AG04450 (cell line): Measurements from ENCODE around the gene GPHN. TPM values are rescaled to one million over a fixed set of nuclear protein-coding genes. Genes with fewer than 3 reads are reported as not detected.
"Not testable (repeated sequence)": the region's sequence is repeated elsewhere in the genome, so short reads cannot be mapped to it uniquely, and the experiment has no call there.

Experiments
- CTCF ChIA-PET: fragments of 300-600, 350-600 bp; formaldehyde crosslinking; extraction: SDS; loops from one replicate; lab custom pipeline; 2022; ENCODE audit warnings: antibody characterized with exemption, inconsistent platforms; lab: Charles Lee
- POLR2A ChIA-PET: fragments of 350-600 bp; formaldehyde crosslinking; extraction: SDS; loops from one replicate; lab custom pipeline; 2021; ENCODE audit warnings: antibody characterized with exemption, inconsistent platforms; lab: Yijun Ruan, JAX
- DNase-seq: peaks from one replicate; pipeline ENCODE4 v3.0.0-alpha.2; 2011; ENCODE audit warnings: low read depth, low spot score
- H3K27ac ChIP-seq: one replicate; pipeline ENCODE4 v1.5.1; 2012; ENCODE audit warnings: low read depth, low read length, control low read depth
- H3K27me3 ChIP-seq: one replicate; pipeline ENCODE4 v1.6.0; 2012; ENCODE audit warnings: low read length; ENCODE audit not compliant: control insufficient read depth, insufficient read depth
- H3K4me3 ChIP-seq: 2 replicates; pipeline ENCODE4 v1.5.1; 2011; ENCODE audit warnings: mild to moderate bottlenecking, low read depth, low read length, control low read depth
- H3K9me3 ChIP-seq: 2 replicates; pipeline ENCODE4 v1.5.1; 2012; ENCODE audit warnings: low read length; ENCODE audit not compliant: control insufficient read depth, insufficient read depth
- CTCF ChIP-seq: IDR thresholded peaks from 2 replicates; pipeline ENCODE4 v1.5.1; 2011; ENCODE audit warnings: low read depth, low read length, control low read depth, inconsistent platforms
- polyA plus RNA-seq: library from polyadenylated mRNA; depleted of rRNA; stranded (reverse); fragments of >200 nt; gene quantifications from 2 replicates; pipeline ENCODE4 v1.2.3, GENCODE V29; 2011

GPHN gene
- polyA plus RNA-seq, 1 experiment, result 7.7 TPM

DNA sequence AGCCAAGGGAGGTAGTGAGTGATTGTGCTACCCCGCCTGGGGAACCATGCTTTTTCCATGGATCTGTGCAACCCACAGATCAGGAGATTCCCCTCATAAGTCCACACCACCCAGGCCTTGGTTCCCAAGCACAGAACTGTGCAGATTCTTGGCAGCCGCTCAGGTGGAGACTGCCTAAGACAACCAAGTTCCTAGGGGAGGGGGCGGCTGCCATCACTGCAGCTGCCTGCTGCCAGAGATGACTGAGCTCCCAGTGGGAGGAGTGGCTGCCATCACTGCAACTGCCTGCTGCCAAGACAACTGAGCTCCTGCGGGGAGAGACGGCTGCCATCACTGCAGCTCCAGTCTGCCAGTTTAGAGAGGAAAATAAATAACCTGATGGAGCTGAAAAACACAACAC lies 542.9 kb downstream of the GPHN start:
- ChIA-PET POLR2A (no interaction called here), CTCF (no interaction called here)
- no peak for DNase-seq

GRCh38 chr14:67056684-67057083 lies 548.7 kb downstream of the GPHN start:
- H3K9me3 ChIP-seq, result peaks cover 7% of the 10 kb centered on the region; the same call in 1 of the 2 replicates
- CTCF ChIA-PET, result interaction anchor here (0.6 kb wide), 1 partner anchor 499 kb away, joined by 3 read pairs; no protein-coding TSS in a partner anchor
- no peaks in the 10 kb centered on the region for H3K27me3 ChIP-seq
- no peak for DNase-seq
- H3K4me3 ChIP-seq, result no peak overlapping the region
- no peak overlapping the region for H3K27ac ChIP-seq
- no peak for TF ChIP-seq CTCF
- POLR2A ChIA-PET, result no interaction called here

More for the DNA sequence above, 542.9 kb downstream of the GPHN start:
- Histone ChIP-seq H3K27ac (no peak overlapping the region), H3K9me3 (no peaks in the 10 kb centered on the region), H3K27me3 (no peaks in the 10 kb centered on the region), H3K4me3 (no peak overlapping the region)
- no peak for TF ChIP-seq CTCF

- no peak overlapping the region for H3K4me3 ChIP-seq
- no peak overlapping the region for H3K27ac ChIP-seq
- H3K27me3 ChIP-seq, result no peaks in the 10 kb centered on the region
- POLR2A ChIA-PET, result no interaction called here
- no peak for DNase-seq
- CTCF ChIA-PET, result no interaction called here
- no peak for TF ChIP-seq CTCF
- peaks cover 7% of the 10 kb centered on the region; the same call in 1 of the 2 replicates for H3K9me3 ChIP-seq
Measured at GRCh38 chr14:67059596-67059995, 551.6 kb downstream of the GPHN start.

GRCh38 chr14:67060546-67060945 lies 552.6 kb downstream of the GPHN start:
- no peak overlapping the region for H3K27ac ChIP-seq
- peaks cover 7% of the 10 kb centered on the region; the same call in 1 of the 2 replicates for H3K9me3 ChIP-seq
- POLR2A ChIA-PET, result no interaction called here
- H3K27me3 ChIP-seq, result no peaks in the 10 kb centered on the region
- no peak for TF ChIP-seq CTCF
- H3K4me3 ChIP-seq, result no peak overlapping the region
- CTCF ChIA-PET, result no interaction called here
- DNase-seq, result no peak

GRCh38 chr14:67067070-67067814 lies 559.3 kb downstream of the GPHN start:
- H3K4me3 ChIP-seq, CTCF ChIA-PET, DNase-seq, POLR2A ChIA-PET, H3K9me3 ChIP-seq, H3K27me3 ChIP-seq, H3K27ac ChIP-seq: not testable (repeated sequence)
